Smooth muscle cell (in vitro differentiated cells): ENCODE data around the gene TGIF1. TPM values are rescaled to one million over a fixed set of nuclear protein-coding genes. Genes with fewer than 3 reads are reported as not detected.

Source experiments
- DNase-seq: peaks from one replicate; lab custom pipeline; 2025; ENCODE audit not compliant: unreplicated experiment; lab: John Stamatoyannopoulos, UW
- H2AFZ ChIP-seq: fragments of 200-600 bp; sonication (generic); 2 replicates; pipeline ENCODE4 v1.6.0; 2016; ENCODE audit warnings: antibody characterized with exemption, low read depth, mild to moderate bottlenecking
- H3F3A ChIP-seq: fragments of 200-600 bp; sonication (generic); 2 replicates; pipeline ENCODE4 v1.6.0; 2017; ENCODE audit warnings: antibody characterized with exemption, low read depth
- H3K27ac ChIP-seq: fragments of 200-600 bp; sonication (generic); 2 replicates; pipeline ENCODE4 v1.5.1; 2016; ENCODE audit warnings: low read depth, mild to moderate bottlenecking
- H3K27me3 ChIP-seq: fragments of 200-600 bp; sonication (generic); 2 replicates; pipeline ENCODE4 v1.6.1; 2016; ENCODE audit warnings: low read depth, mild to moderate bottlenecking
- H3K36me3 ChIP-seq: fragments of 200-600 bp; sonication (generic); 2 replicates; pipeline ENCODE4 v1.5.1; 2016; ENCODE audit warnings: low read depth
- H3K4me1 ChIP-seq: fragments of 200-600 bp; sonication (generic); 2 replicates; pipeline ENCODE4 v1.5.1; 2016; ENCODE audit warnings: low read depth
- H3K4me2 ChIP-seq: fragments of 200-600 bp; sonication (generic); 2 replicates; pipeline ENCODE4 v1.6.0; 2016; ENCODE audit warnings: mild to moderate bottlenecking
- H3K4me3 ChIP-seq: fragments of 200-600 bp; sonication (generic); 2 replicates; pipeline ENCODE4 v1.5.1; 2016; ENCODE audit warnings: mild to moderate bottlenecking
- H3K79me2 ChIP-seq: fragments of 200-600 bp; sonication (generic); 2 replicates; pipeline ENCODE4 v1.6.0; 2016; ENCODE audit warnings: low read depth, mild to moderate bottlenecking
- H3K9ac ChIP-seq: fragments of 200-600 bp; sonication (generic); 2 replicates; pipeline ENCODE4 v1.6.0; 2016; ENCODE audit warnings: low read depth
- H3K9me3 ChIP-seq: fragments of 200-600 bp; sonication (generic); replicated peaks from 2 replicates; pipeline ENCODE4 v1.5.1; 2016; ENCODE audit warnings: low read depth
- H4K20me1 ChIP-seq: fragments of 200-600 bp; sonication (generic); 2 replicates; pipeline ENCODE4 v1.6.0; 2016; ENCODE audit warnings: low read depth
- WGBS: methylation state at CpG from one replicate; pipeline ENCODE4 v1.1.7; 2016; ENCODE audit warnings: low lambda C conversion rate; 5-methylcytosine and 5-hydroxymethylcytosine counted together
- polyA plus RNA-seq: library from polyadenylated mRNA; unstranded; fragments of >200 nt; fragmentation: Nextera tagmentation; extraction: Ambion mirVana; gene quantifications from 2 replicates; pipeline ENCODE4 v1.2.1, GENCODE V29; 2016
- total RNA-seq: library from RNA; depleted of rRNA; stranded (reverse); fragments of >200 nt; gene quantifications from 2 replicates; pipeline ENCODE4 v1.2.3, GENCODE V29; 2014
- TF ChIP-seq, protein P1 (sequence below): fragments of 200-600 bp; sonication (generic); IDR thresholded peaks from 2 replicates; pipeline ENCODE4 v1.5.1; 2017; ENCODE audit warnings: borderline replicate concordance, mild to moderate bottlenecking, antibody characterized with exemption; ENCODE audit not compliant: insufficient read depth, poor library complexity, severe bottlenecking

TGIF1 gene
- total and polyA plus RNA-seq, 2 experiments from 2014 or later = 96.7 to 165 TPM

DNA sequence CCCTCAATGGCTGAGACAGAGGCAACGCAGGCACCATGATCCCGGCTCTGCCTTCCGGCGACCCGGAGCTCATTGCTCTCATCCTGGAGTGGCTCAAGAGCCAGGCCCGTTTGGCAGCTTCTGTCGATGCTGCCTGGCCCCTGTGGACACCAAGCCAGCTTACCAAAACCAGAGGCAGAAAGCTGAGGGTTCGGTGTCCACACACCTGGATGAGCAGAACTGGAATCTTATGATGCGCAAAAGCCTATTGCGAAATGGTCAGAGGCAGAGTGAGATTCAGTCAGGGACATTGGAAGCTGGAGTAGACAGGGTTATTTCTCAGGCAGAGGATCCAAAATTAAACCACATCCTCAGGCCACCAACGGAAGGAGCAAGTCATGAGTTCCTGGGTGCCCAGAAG is 34.9 kb upstream of the TGIF1 start:
- no peak overlapping the region for H3K27ac ChIP-seq
- no peaks in the 10 kb centered on the region for H3F3A ChIP-seq
- H3K9ac ChIP-seq = no peak overlapping the region
- H3K4me2 ChIP-seq = no peak overlapping the region
- no peak overlapping the region for H2AFZ ChIP-seq
- TF ChIP-seq, protein P1, sequence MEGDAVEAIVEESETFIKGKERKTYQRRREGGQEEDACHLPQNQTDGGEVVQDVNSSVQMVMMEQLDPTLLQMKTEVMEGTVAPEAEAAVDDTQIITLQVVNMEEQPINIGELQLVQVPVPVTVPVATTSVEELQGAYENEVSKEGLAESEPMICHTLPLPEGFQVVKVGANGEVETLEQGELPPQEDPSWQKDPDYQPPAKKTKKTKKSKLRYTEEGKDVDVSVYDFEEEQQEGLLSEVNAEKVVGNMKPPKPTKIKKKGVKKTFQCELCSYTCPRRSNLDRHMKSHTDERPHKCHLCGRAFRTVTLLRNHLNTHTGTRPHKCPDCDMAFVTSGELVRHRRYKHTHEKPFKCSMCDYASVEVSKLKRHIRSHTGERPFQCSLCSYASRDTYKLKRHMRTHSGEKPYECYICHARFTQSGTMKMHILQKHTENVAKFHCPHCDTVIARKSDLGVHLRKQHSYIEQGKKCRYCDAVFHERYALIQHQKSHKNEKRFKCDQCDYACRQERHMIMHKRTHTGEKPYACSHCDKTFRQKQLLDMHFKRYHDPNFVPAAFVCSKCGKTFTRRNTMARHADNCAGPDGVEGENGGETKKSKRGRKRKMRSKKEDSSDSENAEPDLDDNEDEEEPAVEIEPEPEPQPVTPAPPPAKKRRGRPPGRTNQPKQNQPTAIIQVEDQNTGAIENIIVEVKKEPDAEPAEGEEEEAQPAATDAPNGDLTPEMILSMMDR = no peak
- H3K4me1 ChIP-seq = peaks cover 2% of the 10 kb centered on the region
- 97% methylated on average over 11 of the region's 11 CpGs for WGBS
- no peaks in the 10 kb centered on the region for H4K20me1 ChIP-seq
- no peaks in the 10 kb centered on the region for H3K79me2 ChIP-seq
- H3K9me3 ChIP-seq = no peaks in the 10 kb centered on the region
- no peaks in the 10 kb centered on the region for H3K27me3 ChIP-seq
- H3K36me3 ChIP-seq = no peaks in the 10 kb centered on the region
- H3K4me3 ChIP-seq = no peak overlapping the region
- DNase-seq = no peak

DNA sequence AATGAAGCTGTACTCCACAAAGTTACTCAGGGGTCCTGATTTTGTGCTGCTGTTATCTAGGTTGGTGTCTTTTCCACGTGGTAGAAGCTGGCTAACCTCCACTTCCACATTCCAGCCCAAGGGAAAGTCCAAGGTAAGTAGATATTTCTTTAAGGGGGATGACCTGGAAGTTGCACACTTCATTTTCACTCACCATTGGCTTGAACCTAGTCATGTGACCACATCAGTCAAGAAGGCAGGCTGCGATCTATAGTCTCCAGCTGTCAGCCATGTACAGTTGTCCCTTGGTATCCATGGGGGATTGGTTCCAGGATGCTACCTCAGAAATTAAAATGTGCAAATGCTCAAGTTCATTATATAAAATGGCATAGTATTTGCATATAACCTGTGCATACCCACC is 31.9 kb upstream of the TGIF1 start:
- no peaks in the 10 kb centered on the region for H4K20me1 ChIP-seq

DNA sequence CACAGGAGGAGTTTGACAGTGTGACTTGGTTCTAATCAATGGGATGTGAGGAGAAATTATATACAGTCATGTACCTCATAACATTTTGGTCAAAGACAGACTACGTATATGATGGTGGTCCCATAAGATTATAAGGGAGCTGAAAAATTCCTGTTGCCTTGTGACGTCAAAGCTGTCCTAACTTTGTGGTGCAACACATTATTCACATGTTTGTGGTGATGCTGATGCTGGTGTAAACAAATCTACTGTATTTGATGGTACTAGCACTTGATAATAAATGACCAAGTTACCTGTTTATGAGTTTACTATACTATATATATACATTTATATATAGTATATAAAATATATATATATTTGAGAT is 29.1 kb upstream of the TGIF1 start:
- WGBS = 96% methylated on average over 2 of the region's 2 CpGs
- no peak overlapping the region for H2AFZ ChIP-seq
- H3K27ac ChIP-seq = no peak overlapping the region
- no peaks in the 10 kb centered on the region for H3K27me3 ChIP-seq
- no peaks in the 10 kb centered on the region for H3F3A ChIP-seq
- no peak for DNase-seq
- H3K4me1 ChIP-seq = no peaks in the 10 kb centered on the region
- no peaks in the 10 kb centered on the region for H4K20me1 ChIP-seq
- H3K79me2 ChIP-seq = no peaks in the 10 kb centered on the region
- H3K4me3 ChIP-seq = no peak overlapping the region
- H3K9me3 ChIP-seq = no peaks in the 10 kb centered on the region
- no peak overlapping the region for H3K4me2 ChIP-seq
- no peak overlapping the region for H3K9ac ChIP-seq
- TF ChIP-seq, protein P1 = no peak
- no peaks in the 10 kb centered on the region for H3K36me3 ChIP-seq

More for the DNA sequence above, 31.9 kb upstream of the TGIF1 start:
- H3F3A ChIP-seq = no peaks in the 10 kb centered on the region
- H3K9ac ChIP-seq = no peak overlapping the region
- no peak overlapping the region for H3K27ac ChIP-seq
- WGBS = 95% methylated on average over 2 of the region's 2 CpGs
- no peak for DNase-seq
- H3K36me3 ChIP-seq = no peaks in the 10 kb centered on the region
- H2AFZ ChIP-seq = no peak overlapping the region
- H3K27me3 ChIP-seq = no peaks in the 10 kb centered on the region
- TF ChIP-seq, protein P1 = no peak
- no peaks in the 10 kb centered on the region for H3K9me3 ChIP-seq
- H3K4me2 ChIP-seq = no peak overlapping the region
- H3K4me3 ChIP-seq = no peak overlapping the region
- H3K4me1 ChIP-seq = no peaks in the 10 kb centered on the region
- H3K79me2 ChIP-seq = no peaks in the 10 kb centered on the region

DNA sequence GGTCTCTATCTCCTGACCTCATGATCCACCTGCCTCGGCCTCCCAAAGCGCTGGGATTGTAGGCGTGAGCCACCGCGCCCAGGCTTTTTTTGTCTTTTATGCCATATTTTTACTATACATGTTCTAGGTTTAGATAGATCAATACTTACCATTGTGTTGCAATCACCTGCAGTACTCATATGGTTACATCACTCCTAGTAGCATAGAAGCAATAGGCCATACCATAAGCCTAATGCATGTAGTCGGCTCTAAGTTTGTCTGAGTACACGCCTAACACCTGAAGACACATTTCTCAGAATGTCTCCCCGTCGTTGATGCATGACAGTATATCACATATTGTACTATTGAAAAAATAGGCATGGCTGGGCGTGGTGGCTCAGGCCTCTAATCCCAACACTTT is 27.1 kb upstream of the TGIF1 start:
- TF ChIP-seq, protein P1 = no peak
- no peaks in the 10 kb centered on the region for H3K4me1 ChIP-seq

More for the DNA sequence above, 27.1 kb upstream of the TGIF1 start:
- Histone ChIP-seq H3K27me3 (no peaks in the 10 kb centered on the region), H3K9me3 (no peaks in the 10 kb centered on the region), H2AFZ (no peak overlapping the region), H3K9ac (no peak overlapping the region), H4K20me1 (no peaks in the 10 kb centered on the region), H3K79me2 (no peaks in the 10 kb centered on the region), H3F3A (no peaks in the 10 kb centered on the region), H3K36me3 (no peaks in the 10 kb centered on the region), H3K27ac (no peak overlapping the region), H3K4me2 (no peak overlapping the region), H3K4me3 (no peak overlapping the region)
- DNase-seq = no peak
- 96% methylated on average over 10 of the region's 10 CpGs for WGBS
